ENCODE results near the gene GPC6. TPM values are rescaled to one million over a fixed set of nuclear protein-coding genes. Genes with fewer than 3 reads are reported as not detected.

Gene GPC6
- total RNA-seq, 1 donor from 2014 or later = 38.9 TPM

GRCh38 chr13:94112731-94113130, 886.1 kb downstream of the GPC6 start:
- DNase-seq (ENCODE audit: low read depth) = peak; percentile 41

DNA sequence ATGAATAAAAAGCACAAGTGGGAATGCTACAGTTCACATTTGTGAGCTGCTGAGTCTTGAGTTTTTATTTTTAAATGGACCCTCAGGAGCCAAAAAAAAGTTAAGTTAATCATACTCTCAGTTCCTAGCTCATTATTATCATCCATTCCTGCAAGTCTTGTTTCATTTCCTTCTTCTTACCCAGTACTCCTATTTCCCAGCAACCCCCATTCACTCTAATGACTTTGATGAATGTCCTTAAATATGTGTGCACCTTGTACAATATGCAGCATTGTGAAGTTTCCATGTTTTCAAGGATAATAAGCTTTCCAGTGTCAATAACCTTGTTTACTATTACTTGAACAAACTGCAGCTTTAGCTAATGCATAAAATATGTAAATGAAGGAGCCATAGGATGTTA, 886.6 kb downstream of the GPC6 start:
- DNase-seq (ENCODE audit: low read depth) = peak; percentile 37

DNA sequence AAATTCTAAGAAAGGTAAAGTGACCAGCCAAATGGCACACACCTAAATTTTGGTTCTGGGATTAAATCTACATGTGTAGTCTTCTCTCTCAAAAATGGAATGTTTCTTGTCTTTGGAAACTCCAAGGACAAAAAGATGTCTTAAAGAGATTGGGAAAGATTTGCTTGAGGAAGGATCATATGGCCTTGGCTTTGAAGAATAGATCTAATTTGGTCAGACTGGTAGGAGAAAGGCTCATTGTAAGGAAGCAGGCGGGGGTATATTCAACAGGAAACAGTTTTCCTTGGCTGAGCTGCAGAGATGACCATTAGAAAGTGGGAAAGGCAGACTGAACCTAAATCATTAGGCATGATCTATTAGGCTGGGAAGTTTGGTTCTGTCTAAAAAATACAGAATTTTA, 887.6 kb downstream of the GPC6 start:
- no peak for DNase-seq (ENCODE audit: low read depth)

- DNase-seq (ENCODE audit: low read depth) = no peak
Measured at GRCh38 chr13:94115054-94115453, 888.4 kb downstream of the GPC6 start.

DNA sequence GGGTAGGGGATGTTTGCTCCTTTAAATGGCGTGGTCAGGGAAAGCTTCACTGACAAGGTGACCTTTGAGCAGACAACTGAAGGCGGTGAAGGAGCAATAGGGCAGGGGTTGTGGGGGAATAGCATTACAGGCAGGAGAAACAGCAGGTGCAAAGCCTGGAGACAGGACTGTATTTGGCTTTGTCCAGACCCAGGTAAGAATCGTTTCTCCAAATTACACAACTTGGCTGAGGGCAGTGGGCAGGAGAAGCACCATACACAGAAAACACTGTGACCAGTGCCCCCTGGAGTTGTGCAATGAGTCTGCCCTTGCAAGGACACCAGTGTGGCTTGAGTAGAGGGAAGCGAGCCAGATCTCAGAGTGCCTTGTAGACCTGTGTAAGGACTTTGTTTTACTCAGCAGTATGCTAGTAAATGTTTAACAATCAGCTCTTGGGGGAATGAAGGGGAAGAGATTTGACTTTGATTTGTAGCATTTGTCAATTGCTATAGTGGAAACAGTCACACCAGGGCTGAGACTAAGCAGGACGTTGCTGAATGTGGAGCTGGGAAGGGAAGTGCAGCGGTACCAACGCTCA, 892.8 kb downstream of the GPC6 start:
- peak; percentile 94 for DNase-seq (ENCODE audit: low read depth)

DNA sequence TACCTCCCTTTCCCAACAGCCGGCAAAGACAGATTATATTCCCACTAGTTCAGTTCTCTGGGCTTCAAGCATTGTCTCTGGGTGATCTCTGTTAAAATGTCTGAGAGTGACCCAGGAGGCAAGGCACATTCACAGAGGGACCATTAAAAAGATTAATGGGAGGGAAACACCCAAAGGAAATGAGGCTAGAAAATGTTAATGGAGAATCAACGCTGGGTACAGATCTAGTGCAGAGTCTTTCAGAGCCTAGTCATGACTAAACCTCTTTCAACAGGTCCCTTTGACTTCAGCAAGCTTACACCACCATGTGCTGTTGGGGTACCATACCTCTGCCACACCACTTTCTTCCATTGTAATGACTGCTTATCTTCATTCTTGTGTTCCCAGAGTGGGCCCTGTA, 894.3 kb downstream of the GPC6 start:
- DNase-seq (ENCODE audit: low read depth) = peak; percentile 76

DNA sequence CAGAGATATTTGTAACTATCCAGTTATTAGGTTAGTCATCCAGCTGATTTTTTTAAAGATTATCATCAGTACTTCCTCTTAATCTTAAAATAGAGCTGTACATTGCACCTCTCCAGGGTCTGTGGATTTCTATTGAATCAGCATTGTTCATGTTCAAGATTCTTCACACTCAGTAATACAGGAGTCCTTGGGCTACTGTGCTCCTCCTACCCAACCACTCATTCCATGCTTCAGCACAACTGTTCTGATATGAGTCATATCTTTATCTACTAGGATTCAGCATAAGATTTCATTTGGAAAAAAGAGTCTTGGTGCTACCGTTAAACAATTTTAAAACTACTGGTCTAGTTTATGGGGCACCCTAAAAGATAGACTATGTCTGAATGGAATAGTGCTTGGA, 895.1 kb downstream of the GPC6 start:
- DNase-seq (ENCODE audit: low read depth) = peak; percentile 76

GRCh38 chr13:94122300-94122915, 895.8 kb downstream of the GPC6 start:
- DNase-seq (ENCODE audit: low read depth) = no peak

DNA sequence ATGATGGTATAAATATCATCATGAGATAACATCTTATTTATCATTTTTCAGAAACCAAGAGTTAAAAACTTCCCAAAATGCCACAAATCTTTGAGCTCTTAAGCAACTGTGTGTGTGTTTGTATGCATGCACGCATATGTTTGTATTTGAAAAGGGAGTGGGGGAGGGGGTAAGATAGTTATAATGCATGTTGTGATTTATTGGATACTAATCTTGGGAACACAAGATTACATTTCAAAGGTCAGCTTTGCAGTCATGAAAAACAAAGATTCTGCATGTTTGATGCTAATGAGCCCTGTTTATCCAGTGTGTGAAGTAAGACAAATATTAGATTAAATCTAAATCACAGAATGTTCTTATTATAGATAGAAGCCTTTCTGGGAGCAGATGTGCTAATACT, 897.0 kb downstream of the GPC6 start:
- DNase-seq (ENCODE audit: low read depth) = no peak

GRCh38 chr13:94128430-94128829, 901.8 kb downstream of the GPC6 start:
- peak; percentile 84 for DNase-seq (ENCODE audit: low read depth)

GRCh38 chr13:94129490-94129894, 902.9 kb downstream of the GPC6 start:
- DNase-seq (ENCODE audit: low read depth) = no peak

DNA sequence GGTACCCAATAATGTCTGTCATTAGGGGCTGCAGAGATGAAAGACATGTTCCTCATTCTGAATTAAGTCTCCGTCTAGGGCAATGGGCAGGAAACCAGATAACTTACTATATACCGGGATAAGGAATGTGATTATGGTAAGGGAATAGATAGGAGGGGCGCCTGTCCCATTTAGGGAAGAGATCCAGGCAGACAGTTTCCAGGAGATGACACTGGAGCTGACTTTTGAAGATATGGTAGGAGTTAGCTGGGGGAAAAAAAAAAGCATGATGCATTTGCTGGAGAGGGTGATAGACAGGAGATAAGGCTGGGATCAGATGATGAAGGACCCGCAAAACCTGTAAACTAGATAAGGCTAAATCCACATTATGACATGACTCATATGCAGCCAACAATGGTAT, 912.2 kb downstream of the GPC6 start:
- DNase-seq (ENCODE audit: low read depth) = no peak

- DNase-seq (ENCODE audit: low read depth) = no peak
Measured at GRCh38 chr13:94139393-94139995, 912.9 kb downstream of the GPC6 start.

DNA sequence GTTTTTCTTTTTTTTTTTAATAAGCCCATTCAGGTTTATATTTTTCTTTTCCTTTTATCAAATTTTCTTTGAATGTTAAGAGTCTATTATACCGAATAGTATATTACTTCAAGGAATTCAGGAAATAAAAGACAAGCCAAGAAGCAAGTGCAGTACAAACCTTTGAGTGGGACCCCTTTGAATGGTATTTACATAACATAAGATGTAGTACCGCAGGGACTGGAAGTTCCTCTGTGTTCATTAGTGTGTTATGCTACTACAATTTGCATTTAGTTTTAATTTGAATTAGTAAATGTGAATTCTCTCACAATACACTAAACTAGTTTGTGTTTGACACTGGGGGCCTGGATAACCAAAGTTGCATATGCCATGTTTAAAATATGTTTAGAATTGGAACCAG, 913.4 kb downstream of the GPC6 start:
- DNase-seq (ENCODE audit: low read depth) = no peak

DNA sequence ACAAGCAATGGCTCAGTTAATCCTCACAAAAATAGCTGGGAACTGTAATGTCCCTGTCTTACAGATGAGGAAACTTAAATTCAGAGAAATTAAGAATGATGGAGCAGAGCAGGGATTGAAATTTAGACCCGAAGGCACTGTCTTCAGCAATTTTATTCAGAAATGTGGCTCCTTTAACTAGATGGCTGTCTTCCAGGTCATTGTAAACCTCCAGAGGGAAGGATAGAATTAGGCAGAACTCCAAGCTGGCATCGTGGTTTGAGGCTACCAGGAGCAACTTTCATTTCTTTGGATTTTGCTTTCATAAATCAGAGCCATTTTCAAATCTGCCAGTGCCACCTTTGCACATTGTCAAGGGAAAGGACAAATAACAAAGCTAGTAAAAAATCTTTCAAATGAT, 913.9 kb downstream of the GPC6 start:
- peak; percentile 8 for DNase-seq (ENCODE audit: low read depth)

GRCh38 chr13:94143624-94144350, 917.2 kb downstream of the GPC6 start:
- no peak for DNase-seq (ENCODE audit: low read depth)

GRCh38 chr13:94145966-94146365, 919.4 kb downstream of the GPC6 start:
- no peak for DNase-seq (ENCODE audit: low read depth)

DNA sequence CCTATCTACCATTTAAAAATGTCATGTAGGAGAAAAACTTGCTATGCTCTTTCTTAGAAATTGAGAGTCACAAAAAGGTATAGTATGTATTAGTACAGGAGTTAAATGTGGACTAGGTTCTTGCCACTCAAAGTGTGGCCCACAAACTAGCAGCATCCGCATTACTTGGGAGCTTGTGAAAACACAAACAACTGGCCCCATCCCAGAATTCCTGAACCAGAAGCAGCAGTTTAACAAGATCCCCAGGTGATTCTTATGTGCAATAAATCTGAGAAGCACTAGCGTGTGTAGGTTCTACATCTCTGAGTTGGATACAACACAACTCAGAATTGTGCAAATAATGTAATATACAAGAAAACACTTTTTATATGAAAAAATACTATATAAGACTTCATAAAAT, 927.0 kb downstream of the GPC6 start:
- no peak for DNase-seq (ENCODE audit: low read depth)

- peak; percentile 64 for DNase-seq (ENCODE audit: low read depth)
Measured at GRCh38 chr13:94154367-94154766, 927.8 kb downstream of the GPC6 start.

DNA sequence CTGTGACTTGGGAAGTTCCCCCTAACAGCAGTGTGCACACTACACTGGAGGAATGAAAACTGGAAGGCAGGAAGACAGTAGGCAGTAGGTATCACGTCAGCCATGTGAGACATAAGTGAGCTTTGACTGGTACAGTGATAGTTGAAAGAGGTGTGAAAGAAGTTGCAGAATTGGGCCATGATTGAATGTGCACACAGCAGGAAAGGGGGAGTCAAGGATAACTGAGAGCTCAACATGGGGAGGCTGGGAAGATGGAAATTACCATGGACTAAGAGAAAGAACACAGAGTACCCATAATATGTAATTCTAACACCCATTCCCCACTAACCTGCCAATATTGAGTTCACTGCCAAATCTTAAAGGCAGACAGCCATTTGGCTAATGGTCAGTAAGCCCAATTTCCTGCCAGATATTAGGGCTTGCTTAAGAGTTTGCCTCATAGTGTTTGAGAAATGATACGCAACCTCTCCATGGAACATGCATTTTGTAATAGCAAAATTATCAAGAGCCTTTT, 931.2 kb downstream of the GPC6 start:
- DNase-seq (ENCODE audit: low read depth) = no peak

GRCh38 chr13:94160875-94161274, 934.3 kb downstream of the GPC6 start:
- no peak for DNase-seq (ENCODE audit: low read depth)

DNA sequence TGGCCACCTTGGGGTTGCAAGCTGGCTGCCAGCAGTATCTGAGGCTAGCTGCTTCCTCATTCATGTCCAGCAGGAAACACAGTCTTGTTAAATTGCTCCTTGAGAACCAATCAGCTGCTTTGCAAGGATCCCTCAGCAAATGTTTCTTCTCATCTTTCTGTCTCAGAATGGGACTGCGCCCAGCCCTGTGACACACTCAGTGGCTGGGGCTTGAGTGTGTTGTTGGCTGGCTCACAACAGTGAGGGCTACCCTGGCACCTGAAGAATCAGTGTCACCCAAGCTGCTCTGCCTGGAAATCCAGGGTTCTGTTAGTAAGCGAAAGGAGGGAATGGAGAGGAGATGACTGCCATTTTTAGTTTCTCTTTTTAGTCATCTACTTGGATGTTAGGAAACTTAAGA, 935.7 kb downstream of the GPC6 start:
- DNase-seq (ENCODE audit: low read depth) = no peak

DNA sequence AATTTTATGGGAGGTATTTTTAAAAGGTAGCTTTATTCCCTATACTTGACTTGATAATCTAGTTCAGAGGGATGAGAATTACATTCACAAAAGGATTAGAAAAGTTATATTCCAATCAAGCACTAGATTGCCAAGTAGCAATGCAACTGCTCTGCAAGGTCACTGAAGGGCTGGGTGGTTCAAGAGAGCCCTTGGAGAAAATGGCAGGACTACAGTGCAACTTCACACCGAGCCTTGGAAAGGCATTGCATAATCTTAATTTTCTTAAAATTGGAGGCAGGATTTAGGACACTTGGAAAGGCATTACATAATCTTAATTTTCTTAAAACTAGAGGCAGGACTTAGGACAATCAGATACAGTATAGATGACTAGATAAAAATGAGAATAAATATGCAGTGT, 936.9 kb downstream of the GPC6 start:
- DNase-seq (ENCODE audit: low read depth) = no peak

Measured in renal cortical epithelial cell (primary cell).